GM20000 (cell line): ENCODE data around the gene GORASP2.
"Not testable (repeated sequence)": the region's sequence is repeated elsewhere in the genome, so short reads cannot be mapped to it uniquely, and the experiment has no call there.

Experiments used
- DNase-seq: peaks from one replicate; pipeline ENCODE4 v3.0.0; 2012; ENCODE audit warnings: low spot score
- TF ChIP-seq, protein P1 (sequence below): IDR thresholded peaks from 2 replicates; pipeline ENCODE4 v1.5.1; 2012; ENCODE audit warnings: mild to moderate bottlenecking, control low read depth; ENCODE audit errors: extremely low read depth, missing control alignments

Gene GORASP2

DNA sequence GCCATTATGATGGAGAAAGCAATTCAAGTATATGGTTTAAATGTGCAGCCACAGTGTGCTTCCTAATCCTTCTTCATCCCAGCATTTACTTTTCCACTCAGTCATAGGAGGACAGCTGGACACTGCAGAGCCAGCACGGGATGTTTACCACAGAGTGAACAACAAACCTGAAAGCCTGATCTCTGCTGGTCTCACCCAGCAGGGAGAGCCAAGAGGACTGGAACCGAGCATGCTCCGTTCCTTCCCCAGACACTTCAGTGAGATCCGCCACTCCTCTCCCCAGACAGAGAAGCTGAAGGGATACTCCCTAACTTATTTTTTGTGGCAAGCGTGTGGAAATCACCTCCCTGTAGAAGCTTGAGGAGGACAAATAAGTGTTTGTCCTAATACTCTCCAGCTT, 23.2 kb upstream of the GORASP2 start:
- DNase-seq = no peak
- TF ChIP-seq, protein P1, sequence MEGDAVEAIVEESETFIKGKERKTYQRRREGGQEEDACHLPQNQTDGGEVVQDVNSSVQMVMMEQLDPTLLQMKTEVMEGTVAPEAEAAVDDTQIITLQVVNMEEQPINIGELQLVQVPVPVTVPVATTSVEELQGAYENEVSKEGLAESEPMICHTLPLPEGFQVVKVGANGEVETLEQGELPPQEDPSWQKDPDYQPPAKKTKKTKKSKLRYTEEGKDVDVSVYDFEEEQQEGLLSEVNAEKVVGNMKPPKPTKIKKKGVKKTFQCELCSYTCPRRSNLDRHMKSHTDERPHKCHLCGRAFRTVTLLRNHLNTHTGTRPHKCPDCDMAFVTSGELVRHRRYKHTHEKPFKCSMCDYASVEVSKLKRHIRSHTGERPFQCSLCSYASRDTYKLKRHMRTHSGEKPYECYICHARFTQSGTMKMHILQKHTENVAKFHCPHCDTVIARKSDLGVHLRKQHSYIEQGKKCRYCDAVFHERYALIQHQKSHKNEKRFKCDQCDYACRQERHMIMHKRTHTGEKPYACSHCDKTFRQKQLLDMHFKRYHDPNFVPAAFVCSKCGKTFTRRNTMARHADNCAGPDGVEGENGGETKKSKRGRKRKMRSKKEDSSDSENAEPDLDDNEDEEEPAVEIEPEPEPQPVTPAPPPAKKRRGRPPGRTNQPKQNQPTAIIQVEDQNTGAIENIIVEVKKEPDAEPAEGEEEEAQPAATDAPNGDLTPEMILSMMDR = no peak

DNA sequence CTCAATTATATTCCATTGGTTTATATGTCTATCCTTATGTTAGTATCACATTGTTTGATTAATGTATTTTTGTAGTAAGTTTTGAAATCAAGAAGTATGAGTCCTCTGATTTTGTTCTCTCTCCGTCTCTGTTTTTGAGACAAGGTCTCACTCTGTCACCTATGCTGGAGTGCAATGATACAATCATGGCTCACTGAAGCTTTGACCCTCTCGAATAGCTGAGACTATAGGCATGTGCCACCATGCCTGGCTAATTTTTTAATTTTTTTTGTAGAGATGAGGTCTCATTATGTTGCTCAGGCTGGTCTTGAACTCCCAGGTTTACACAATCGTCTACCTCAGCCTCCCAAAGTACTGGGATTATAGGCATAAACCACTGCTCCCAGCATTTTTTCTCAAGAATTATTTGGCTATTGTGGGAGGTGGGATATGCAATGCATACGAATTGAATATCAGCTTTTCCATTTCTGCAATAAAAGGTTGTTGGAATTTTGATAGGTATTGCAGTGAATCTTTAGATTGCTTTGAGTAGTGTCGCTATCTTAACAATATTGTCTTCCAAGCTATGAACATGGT, 17.7 kb upstream of the GORASP2 start:
- TF ChIP-seq, protein P1 = no peak
- no peak for DNase-seq

DNA sequence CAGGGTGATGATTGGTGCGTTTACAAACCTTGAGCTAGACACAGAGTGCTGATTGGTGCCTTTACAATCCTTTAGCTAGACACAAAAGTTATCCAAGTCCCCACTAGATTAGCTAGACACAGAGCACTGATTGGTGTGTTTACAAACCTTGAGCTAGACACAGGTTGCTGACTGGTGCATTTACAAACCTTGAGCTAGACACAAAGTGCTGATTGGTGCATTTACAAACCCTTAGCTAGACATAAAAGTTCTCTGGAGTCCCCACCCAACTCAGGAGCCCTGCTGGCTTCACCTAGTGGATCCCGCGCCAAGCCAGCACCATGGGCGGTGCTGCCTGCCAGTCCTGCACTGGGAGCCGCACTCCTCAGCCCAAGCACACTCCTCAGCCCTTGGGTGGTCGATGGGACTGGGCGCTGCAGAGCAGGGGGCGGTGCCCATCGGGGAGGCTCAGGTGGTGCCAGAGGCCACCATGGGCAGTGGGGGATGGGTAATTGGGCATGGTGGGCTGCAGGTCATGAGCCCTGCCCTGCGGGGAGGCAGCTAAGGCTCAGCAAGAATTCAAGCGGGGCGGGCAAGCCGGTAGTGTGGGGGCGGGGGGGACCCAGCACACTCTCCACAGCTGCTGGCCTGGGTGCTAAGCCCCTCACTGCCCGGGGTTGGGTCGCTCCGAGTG, 13.9 kb upstream of the GORASP2 start:
- not testable (repeated sequence) for DNase-seq

DNA sequence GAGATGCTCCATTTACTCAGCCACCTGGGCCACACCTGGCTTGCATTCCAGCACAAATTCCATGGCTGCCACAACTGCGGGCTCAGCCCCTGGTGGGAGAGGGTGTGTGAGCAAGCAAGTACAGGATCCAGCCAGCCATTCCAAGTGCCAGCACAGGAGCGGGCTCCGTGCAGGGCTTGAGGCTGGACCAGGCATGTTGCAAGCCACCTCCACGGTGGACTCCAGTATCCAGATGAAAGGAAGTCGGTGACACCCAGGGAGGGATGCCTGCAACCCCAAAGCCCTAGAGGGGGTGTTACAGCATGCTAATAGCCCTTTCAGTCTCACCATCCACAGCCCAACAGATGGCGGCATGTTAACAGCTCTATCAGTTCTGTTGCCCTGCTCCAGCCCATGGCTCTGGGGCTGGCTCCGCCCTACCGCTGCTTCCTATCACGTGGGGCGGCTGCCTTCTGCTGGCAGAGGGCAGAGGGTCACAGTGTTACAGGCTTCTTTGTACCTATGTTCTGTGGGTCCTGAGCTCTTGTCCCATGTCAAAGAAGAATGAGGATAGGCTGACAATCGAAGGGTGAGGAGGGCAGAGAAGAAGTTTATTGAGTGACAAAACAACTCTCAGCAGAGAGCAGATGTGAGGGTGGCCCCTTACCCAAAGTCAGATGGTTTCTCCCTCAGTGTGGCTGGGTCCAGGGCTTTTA, 11.7 kb upstream of the GORASP2 start:
- TF ChIP-seq, protein P1 = no peak
- DNase-seq = no peak

DNA sequence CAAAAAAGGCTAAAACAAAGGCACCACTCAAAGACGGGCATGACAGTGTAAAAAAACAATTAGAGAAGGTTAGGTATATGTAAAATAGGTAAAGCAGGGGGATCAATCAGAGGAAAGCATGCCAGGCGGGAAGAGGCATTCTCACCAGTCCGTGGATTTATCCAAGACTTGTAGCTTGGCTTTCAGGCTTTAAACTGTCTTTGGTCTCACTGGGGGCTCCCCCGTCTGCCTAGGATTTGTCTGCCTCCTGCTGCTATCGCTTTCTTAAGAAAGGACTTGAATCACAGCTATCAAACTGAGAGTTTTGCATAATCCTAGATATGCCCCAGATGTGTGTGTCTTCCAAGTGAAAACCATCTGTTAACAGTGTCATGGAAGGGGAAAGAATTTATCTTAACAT, 11.1 kb upstream of the GORASP2 start:
- no peak for DNase-seq
- TF ChIP-seq, protein P1 = no peak

DNA sequence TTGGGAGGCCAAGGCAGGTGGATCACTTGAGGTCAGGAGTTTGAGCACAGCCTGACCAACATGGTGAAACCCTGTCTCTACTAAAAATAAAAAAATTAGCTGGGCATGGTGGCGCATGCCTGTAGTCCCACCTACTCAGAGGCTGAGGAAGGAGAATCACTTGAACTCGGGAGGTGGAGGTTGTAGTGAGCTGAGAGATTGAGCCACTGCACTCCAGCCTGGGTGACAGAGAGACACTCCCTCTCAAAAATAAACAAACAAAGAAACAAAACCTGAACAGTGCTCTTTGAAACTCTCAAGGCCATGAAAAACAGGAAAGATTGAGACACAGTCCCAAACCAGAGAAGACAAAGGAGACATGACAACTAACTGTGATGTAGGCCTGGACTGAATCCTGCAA, 7.2 kb upstream of the GORASP2 start:
- not testable (repeated sequence) for DNase-seq

DNA sequence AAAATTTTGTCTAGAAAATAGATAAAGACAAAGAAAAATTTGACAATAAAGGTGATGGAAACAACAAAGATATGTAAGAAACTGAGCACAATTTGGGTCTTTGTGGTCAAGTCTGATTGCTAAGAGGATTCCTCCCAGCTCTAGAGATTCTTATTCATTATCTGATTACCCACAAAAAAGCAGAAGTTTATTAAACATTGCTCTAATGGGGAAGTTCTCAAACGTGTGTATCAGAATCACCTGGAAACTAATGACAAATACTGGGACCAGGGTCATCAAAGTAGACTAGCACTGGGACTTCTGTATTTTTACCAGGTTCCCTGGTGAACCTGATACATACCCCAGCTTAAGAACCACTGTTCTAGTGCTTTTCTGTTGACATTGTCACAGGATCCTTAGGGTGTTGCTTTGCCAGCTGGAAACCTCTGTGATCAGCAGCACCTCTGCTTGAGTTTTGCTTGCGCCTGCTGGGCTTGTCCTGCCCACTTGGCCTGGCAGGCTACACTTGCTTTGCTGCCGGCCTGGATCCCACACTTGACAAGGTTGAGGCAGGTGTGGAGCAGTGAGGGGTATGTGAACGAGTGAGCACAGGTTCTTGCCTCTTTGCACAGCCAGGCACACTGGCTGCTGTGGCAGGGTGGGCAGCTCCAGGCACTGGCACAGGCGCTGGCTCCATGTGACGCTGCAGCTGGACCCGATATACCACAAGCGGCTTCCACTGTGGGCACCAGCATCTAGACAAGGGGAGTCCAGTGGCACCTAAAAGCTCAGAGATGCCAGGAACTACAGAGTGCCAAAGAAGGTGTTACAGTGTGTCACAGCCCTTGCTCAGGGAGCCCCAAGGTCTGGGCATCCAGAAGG, 6.2 kb upstream of the GORASP2 start:
- TF ChIP-seq, protein P1 = no peak
- no peak for DNase-seq

DNA sequence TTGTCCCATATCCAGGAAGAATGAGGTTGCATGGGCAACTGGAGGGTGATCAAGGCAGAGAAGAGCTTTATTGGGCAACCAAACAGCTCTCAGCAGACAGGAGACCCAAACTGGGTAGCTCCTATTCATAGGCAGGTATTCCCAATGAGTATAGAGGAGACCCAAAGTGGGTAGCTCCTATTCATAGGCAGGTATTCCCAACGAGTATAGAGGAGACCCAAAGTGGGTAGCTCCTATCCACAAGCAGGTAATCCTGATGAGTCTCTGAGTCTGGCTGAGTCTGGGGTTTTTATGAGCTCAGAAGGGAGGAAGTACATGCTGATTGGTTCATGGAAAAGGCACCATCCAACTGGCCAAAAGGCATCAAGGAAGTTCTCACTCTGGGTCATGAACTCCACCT, 5.3 kb upstream of the GORASP2 start:
- DNase-seq = no peak
- TF ChIP-seq, protein P1 = no peak
